Mesenchymal stem cell (in vitro differentiated cells and primary cell): Measurements from ENCODE around the gene ZNF765.
A peak's percentile ranks its signal among the peaks of the same experiment; 100 is the strongest.
"Not testable (repeated sequence)": the region's sequence is repeated elsewhere in the genome, so short reads cannot be mapped to it uniquely, and the experiment has no call there.

ENCODE experiments used
- DNase-seq: peaks from one replicate; pipeline ENCODE4 v3.0.0-alpha.2; 2013
- H2AFZ ChIP-seq: one replicate; pipeline ENCODE4 v1.6.1; 2013; ENCODE audit warnings: low read depth, mild to moderate bottlenecking, control low read depth, inconsistent platforms, low read length, moderate library complexity
- H2AK5ac ChIP-seq: 2 replicates; pipeline ENCODE4 v1.6.1; 2013; ENCODE audit warnings: low read length, moderate library complexity, mild to moderate bottlenecking, inconsistent platforms; ENCODE audit not compliant: severe bottlenecking
- H2BK120ac ChIP-seq: one replicate; pipeline ENCODE4 v1.6.1; 2013; ENCODE audit warnings: low read depth, mild to moderate bottlenecking, inconsistent platforms, low read length, moderate library complexity
- H2BK12ac ChIP-seq, 2 experiments: one replicate each; pipeline ENCODE4 v1.6.1; 2013; ENCODE audit warnings: inconsistent platforms in 2 of 2, low read length in 2 of 2, mild to moderate bottlenecking in 2 of 2, moderate library complexity in 2 of 2, control low read depth in 1 of 2
- H2BK15ac ChIP-seq: one replicate; pipeline ENCODE4 v1.6.1; 2013; ENCODE audit warnings: mild to moderate bottlenecking, low read depth, inconsistent platforms; ENCODE audit not compliant: poor library complexity, severe bottlenecking
- H2BK5ac ChIP-seq: 2 replicates; pipeline ENCODE4 v1.6.1; 2013; ENCODE audit warnings: low read depth, mild to moderate bottlenecking, low read length, control low read depth, inconsistent platforms; ENCODE audit not compliant: poor library complexity, severe bottlenecking
- H3K14ac ChIP-seq, 2 experiments: one replicate each; pipeline ENCODE4 v1.6.1; 2013; ENCODE audit warnings: inconsistent platforms in 2 of 2, low read length in 2 of 2, control low read depth in 1 of 2, mild to moderate bottlenecking in 1 of 2, moderate library complexity in 1 of 2
- H3K18ac ChIP-seq, 2 experiments: one replicate each; pipeline ENCODE4 v1.6.1; 2013; ENCODE audit warnings: inconsistent platforms in 2 of 2, low read length in 2 of 2, control low read depth in 1 of 2, low read depth in 1 of 2, mild to moderate bottlenecking in 1 of 2
- H3K23ac ChIP-seq, 2 experiments: one replicate each; pipeline ENCODE4 v1.6.1; 2013; ENCODE audit warnings: inconsistent platforms in 2 of 2, low read length in 2 of 2, mild to moderate bottlenecking in 2 of 2, moderate library complexity in 2 of 2, control low read depth in 1 of 2
- H3K27ac ChIP-seq: 2 replicates; pipeline ENCODE4 v1.5.1; 2013; ENCODE audit warnings: mild to moderate bottlenecking, moderate library complexity, low read length, control low read depth, inconsistent platforms; ENCODE audit not compliant: poor library complexity, severe bottlenecking
- H3K27me3 ChIP-seq, 2 experiments: 2 replicates each; pipeline versions ENCODE4 v1.6.1 to v1.7.0; 2013; ENCODE audit warnings: low read length in 2 of 2, mild to moderate bottlenecking in 2 of 2, moderate library complexity in 2 of 2, control low read depth in 1 of 2, inconsistent platforms in 1 of 2; ENCODE audit not compliant: control insufficient read depth in 1 of 2, insufficient read depth in 1 of 2
- H3K36me3 ChIP-seq, 2 experiments: 2 replicates each; pipeline versions ENCODE4 v1.6.1 to v1.7.0; 2013; ENCODE audit warnings: low read length in 2 of 2, control low read depth in 1 of 2, inconsistent platforms in 1 of 2, low read depth in 1 of 2, mild to moderate bottlenecking in 1 of 2; ENCODE audit not compliant: insufficient read depth in 2 of 2, control insufficient read depth in 1 of 2
- H3K4ac ChIP-seq, 2 experiments: one replicate each; pipeline ENCODE4 v1.6.1; 2013; ENCODE audit warnings: inconsistent platforms in 2 of 2, low read length in 2 of 2, mild to moderate bottlenecking in 2 of 2, moderate library complexity in 2 of 2, control low read depth in 1 of 2, low read depth in 1 of 2
- H3K4me1 ChIP-seq: 2 replicates; pipeline ENCODE4 v1.6.1; 2013; ENCODE audit warnings: low read depth, low read length, control low read depth; ENCODE audit not compliant: control insufficient read depth, insufficient read depth
- H3K4me2 ChIP-seq: 2 replicates; pipeline ENCODE4 v1.6.1; 2013; ENCODE audit warnings: low read length, mild to moderate bottlenecking, inconsistent platforms; ENCODE audit not compliant: poor library complexity, severe bottlenecking
- H3K4me3 ChIP-seq, 2 experiments: 2 replicates each; pipeline versions ENCODE4 v1.5.1 to v1.7.0; 2013; ENCODE audit warnings: low read length in 2 of 2, mild to moderate bottlenecking in 2 of 2, control low read depth in 1 of 2, low read depth in 1 of 2; ENCODE audit not compliant: insufficient read depth in 1 of 2
- H3K79me1 ChIP-seq: replicated peaks from 2 replicates; pipeline ENCODE4 v1.6.1; 2013; ENCODE audit warnings: mild to moderate bottlenecking, control low read depth, low read length, inconsistent platforms; ENCODE audit not compliant: poor library complexity, severe bottlenecking
- H3K9ac ChIP-seq: 2 replicates; pipeline ENCODE4 v1.7.0; 2013; ENCODE audit warnings: mild to moderate bottlenecking, low read length, moderate library complexity
- H3K9me3 ChIP-seq: 2 replicates; pipeline ENCODE4 v1.7.0; 2013; ENCODE audit warnings: mild to moderate bottlenecking, low read length; ENCODE audit not compliant: control insufficient read depth
- H4K8ac ChIP-seq: one replicate; pipeline ENCODE4 v1.6.1; 2013; ENCODE audit warnings: inconsistent platforms, mild to moderate bottlenecking, low read length, moderate library complexity
- H4K91ac ChIP-seq: one replicate; pipeline ENCODE4 v1.6.1; 2013; ENCODE audit warnings: mild to moderate bottlenecking, low read length, inconsistent platforms
- WGBS: methylation state at CpG from one replicate; pipeline ENCODE4 v1.1.7; 2013; ENCODE audit warnings: mixed read lengths; 5-methylcytosine and 5-hydroxymethylcytosine counted together

The ZNF765 gene

GRCh38 chr19:53396525-53396868 is 1.5 kb downstream of the ZNF765 start:
- Histone ChIP-seq H3K14ac (no peak overlapping the region), H2BK5ac (no peak overlapping the region), H3K4me1 (peaks cover 7% of the 10 kb centered on the region), H2BK12ac (no peak overlapping the region), H3K18ac (no peak overlapping the region), H3K79me1 (peaks cover 15% of the 10 kb centered on the region), H3K4me2 (no peak overlapping the region), H3K9me3 (peaks cover 12% of the 10 kb centered on the region), H3K4me3 (peak overlapping the region in 1 of 2 experiments; percentile 91), H3K27ac (no peak overlapping the region), H2AK5ac (no peak overlapping the region), H3K27me3 (no peaks in the 10 kb centered on the region), H3K36me3 (peaks cover 25 to 32% of the 10 kb centered on the region in 2 experiments), H3K9ac (peak overlapping the region; percentile 95), H3K4ac (no peak overlapping the region), H4K91ac (no peak overlapping the region), H2BK120ac (no peak overlapping the region), H2BK15ac (no peak overlapping the region), H2AFZ (no peak overlapping the region), H4K8ac (no peak overlapping the region), H3K23ac (no peak overlapping the region)
- 11% methylated on average over 1 of the region's 1 CpG for WGBS
- DNase-seq, result peak; percentile 2

GRCh38 chr19:53397918-53398317 is 3.0 kb downstream of the ZNF765 start:
- H2BK5ac ChIP-seq, H3K27ac ChIP-seq, H3K9ac ChIP-seq, H3K18ac ChIP-seq, H3K4me2 ChIP-seq, H4K91ac ChIP-seq, H2BK15ac ChIP-seq, H3K27me3 ChIP-seq, H3K23ac ChIP-seq, H3K14ac ChIP-seq, H3K4me1 ChIP-seq, H2BK120ac ChIP-seq, H2AFZ ChIP-seq, H3K4ac ChIP-seq, H2AK5ac ChIP-seq, H4K8ac ChIP-seq, H2BK12ac ChIP-seq, H3K4me3 ChIP-seq, DNase-seq: not testable (repeated sequence)
- H3K9me3 ChIP-seq, result peaks cover 22% of the 10 kb centered on the region
- WGBS, result no CpG with 5 or more reads among the region's 1 CpG
- H3K36me3 ChIP-seq, result peaks cover 37 to 46% of the 10 kb centered on the region in 2 experiments
- peaks cover 21% of the 10 kb centered on the region for H3K79me1 ChIP-seq

GRCh38 chr19:53409505-53410204 is 14.7 kb downstream of the ZNF765 start:
- Histone ChIP-seq H3K9ac (no peak overlapping the region), H3K4me3 (peak overlapping the region in 1 of 2 experiments; percentile 63), H2AK5ac (no peak overlapping the region), H3K23ac (no peak overlapping the region), H4K91ac (no peak overlapping the region), H4K8ac (no peak overlapping the region), H3K36me3 (peaks cover 16 to 50% of the 10 kb centered on the region in 2 experiments), H3K4me1 (no peaks in the 10 kb centered on the region), H3K27ac (no peak overlapping the region), H2BK12ac (no peak overlapping the region), H3K14ac (no peak overlapping the region), H3K27me3 (no peaks in the 10 kb centered on the region), H3K4ac (no peak overlapping the region), H3K79me1 (peaks cover 3% of the 10 kb centered on the region), H3K4me2 (no peak overlapping the region), H2AFZ (no peak overlapping the region), H3K18ac (no peak overlapping the region), H2BK120ac (no peak overlapping the region), H2BK15ac (no peak overlapping the region), H2BK5ac (no peak overlapping the region), H3K9me3 (peaks cover 80% of the 10 kb centered on the region)
- no peak for DNase-seq
- 96% methylated on average over 6 of the region's 7 CpGs for WGBS

GRCh38 chr19:53420520-53421315 is 25.8 kb downstream of the ZNF765 start:
- not testable (repeated sequence) for H4K8ac ChIP-seq, H2BK120ac ChIP-seq, H3K9ac ChIP-seq, H3K36me3 ChIP-seq, H3K4me1 ChIP-seq, H2BK15ac ChIP-seq, H2BK12ac ChIP-seq, DNase-seq, H3K4me3 ChIP-seq, H3K18ac ChIP-seq, H3K4me2 ChIP-seq, H3K14ac ChIP-seq, H4K91ac ChIP-seq, H3K4ac ChIP-seq, H3K23ac ChIP-seq, H2AK5ac ChIP-seq, H3K79me1 ChIP-seq, H3K27ac ChIP-seq, H2BK5ac ChIP-seq, H3K27me3 ChIP-seq, H2AFZ ChIP-seq
- H3K9me3 ChIP-seq, result peaks cover 10% of the 10 kb centered on the region
- WGBS, result 63% methylated on average over 10 of the region's 11 CpGs
